B cell (primary cell): ENCODE results near the gene DAPP1. TPM values are rescaled to one million over a fixed set of nuclear protein-coding genes. Genes with fewer than 3 reads are reported as not detected.

Source experiments
- ATAC-seq: fragments of 200-7000 bp; cut with Tn5 transposase; one replicate; pipeline ENCODE4 v1.10.0; 2021; ENCODE audit warnings: low read depth, mild to moderate bottlenecking, moderate number of reproducible peaks, moderate library complexity
- CTCF ChIA-PET: fragments of 350-600 bp; sonication (Branson Sonifier 250); formaldehyde crosslinking; loops from one replicate; lab custom pipeline; 2021; ENCODE audit warnings: antibody characterized with exemption, inconsistent platforms; lab: Charles Lee
- POLR2A ChIA-PET: fragments of 350-600 bp; sonication (Branson Sonifier 250); formaldehyde crosslinking; loops from one replicate; lab custom pipeline; 2021; ENCODE audit warnings: antibody characterized with exemption; lab: Charles Lee
- DNase-seq: peaks from one replicate; pipeline ENCODE4 v3.0.0; 2013
- H2AFZ ChIP-seq: 2 replicates; pipeline ENCODE4 v1.6.1; 2012; ENCODE audit warnings: mild to moderate bottlenecking, low read depth, low read length; ENCODE audit not compliant: insufficient read depth, poor library complexity, severe bottlenecking
- H3K27ac ChIP-seq, 2 donors: 1 replicate in 1 of 2; 2 replicates in 1 of 2; pipeline ENCODE4 v1.5.1; 2012 to 2013; ENCODE audit warnings: low read length in 2 of 2, mild to moderate bottlenecking in 2 of 2, moderate library complexity in 1 of 2
- H3K27me3 ChIP-seq, 4 experiments: fragments of 200-600 bp in 1 of 4; sonication (generic) in 1 of 4; replicated peaks in 1 of 4; 1 replicate in 2 of 4; 2 replicates in 2 of 4; pipeline versions ENCODE4 v1.6.1 to v1.7.0; 2013 to 2016; ENCODE audit warnings: low read length in 3 of 4, mild to moderate bottlenecking in 2 of 4, mixed read lengths in 1 of 4, moderate library complexity in 1 of 4; ENCODE audit not compliant: insufficient read depth in 4 of 4, control insufficient read depth in 3 of 4; ENCODE audit errors: control extremely low read depth in 1 of 4
- H3K36me3 ChIP-seq, 2 experiments: replicated peaks in 1 of 2; 1 replicate in 1 of 2; 2 replicates in 1 of 2; pipeline versions ENCODE4 v1.6.1 to v1.7.1; 2013; ENCODE audit warnings: low read length in 1 of 2; ENCODE audit not compliant: insufficient read depth in 2 of 2, control insufficient read depth in 1 of 2; ENCODE audit errors: control extremely low read depth in 1 of 2, extremely low read depth in 1 of 2
- H3K4me1 ChIP-seq, 2 donors: fragments of 200-600 bp in 1 of 2; sonication (generic) in 1 of 2; 1 replicate in 1 of 2; 2 replicates in 1 of 2; pipeline versions ENCODE4 v1.5.1 to v1.6.1; 2013 to 2017; ENCODE audit warnings: low read length in 2 of 2; ENCODE audit not compliant: control insufficient read depth in 2 of 2, insufficient read depth in 2 of 2
- H3K4me2 ChIP-seq: replicated peaks from 2 replicates; pipeline ENCODE3; 2012; ENCODE audit warnings: mild to moderate bottlenecking, low read depth, low read length; ENCODE audit not compliant: poor library complexity, severe bottlenecking
- H3K4me3 ChIP-seq, 5 experiments: fragments of 200-600 bp in 1 of 5; sonication (generic) in 1 of 5; 1 replicate in 3 of 5; 2 replicates in 2 of 5; pipeline versions ENCODE4 v1.5.1 to v1.7.0; 2011 to 2016; ENCODE audit warnings: low read length in 4 of 5, mild to moderate bottlenecking in 4 of 5, low read depth in 2 of 5, control low read depth in 1 of 5, moderate library complexity in 1 of 5; ENCODE audit not compliant: insufficient read depth in 1 of 5; ENCODE audit errors: control extremely low read depth in 1 of 5, extremely low read depth in 1 of 5
- H3K79me2 ChIP-seq: fragments of 200-600 bp; sonication (generic); one replicate; pipeline ENCODE4 v1.6.0; 2016; ENCODE audit warnings: low read length; ENCODE audit not compliant: control insufficient read depth, insufficient read depth
- H3K9ac ChIP-seq: fragments of 200-600 bp; sonication (generic); 2 replicates; pipeline ENCODE4 v1.6.1; 2017; ENCODE audit warnings: mild to moderate bottlenecking, low read length, moderate library complexity
- H3K9me3 ChIP-seq, 3 donors: one replicate each; pipeline versions ENCODE4 v1.6.1 to v1.7.1; 2013; ENCODE audit warnings: low read length in 2 of 3; ENCODE audit not compliant: control insufficient read depth in 2 of 3, insufficient read depth in 1 of 3; ENCODE audit errors: control extremely low read depth in 1 of 3
- H4K20me1 ChIP-seq: 2 replicates; pipeline ENCODE4 v1.6.0; 2012; ENCODE audit warnings: mild to moderate bottlenecking, low read length; ENCODE audit not compliant: insufficient read depth, control insufficient read depth, poor library complexity, severe bottlenecking
- H3K27ac Mint-ChIP-seq: one replicate; pipeline ENCODE4 v1.8.0; 2021; ENCODE audit warnings: mixed read lengths
- H3K27me3 Mint-ChIP-seq: one replicate; pipeline ENCODE4 v1.8.0; 2021; ENCODE audit warnings: mixed read lengths
- H3K4me1 Mint-ChIP-seq: one replicate; pipeline ENCODE4 v1.8.0; 2021; ENCODE audit warnings: mixed read lengths
- H3K4me3 Mint-ChIP-seq: one replicate; pipeline ENCODE4 v1.8.0; 2021; ENCODE audit warnings: mixed read lengths
- H3K9me3 Mint-ChIP-seq: one replicate; pipeline ENCODE4 v1.8.0; 2022; ENCODE audit warnings: mixed read lengths; ENCODE audit not compliant: insufficient read depth
- CTCF ChIP-seq: fragments of 200-600 bp; IDR thresholded peaks from one replicate; pipeline ENCODE4 v1.8.0; 2022; ENCODE audit warnings: antibody characterized with exemption, mild to moderate bottlenecking
- EZH2 ChIP-seq: IDR thresholded peaks from 2 replicates; pipeline ENCODE4 v1.6.1; 2012; ENCODE audit warnings: borderline replicate concordance, low read depth, mild to moderate bottlenecking, moderate library complexity, low read length; ENCODE audit not compliant: insufficient read depth, poor library complexity, severe bottlenecking
- WGBS: methylation state at CpG from one replicate; pipeline ENCODE4 v1.1.5; 2013; ENCODE audit warnings: missing lambda C conversion rate; ENCODE audit not compliant: insufficient coverage; 5-methylcytosine and 5-hydroxymethylcytosine counted together
- intact Hi-C: fragments of 100-400 bp; cut with micrococcal nuclease; formaldehyde crosslinking; loops from one replicate; pipeline ENCODE4 v1.10.0; 2022
- polyA plus RNA-seq: library from polyadenylated mRNA; depleted of rRNA; stranded (reverse); fragments of >200 nt; gene quantifications from 2 replicates; pipeline ENCODE4 v1.2.3, GENCODE V29; 2012
- total RNA-seq, 2 donors: library from RNA; stranded (reverse); fragments of 120-200 nt in 1 of 2; gene quantifications; 1 replicate in 1 of 2; 2 replicates in 1 of 2; pipeline versions ENCODE4 v1.2.3 to v1.2.4, GENCODE V29; 2013 to 2022

Gene DAPP1
- total and polyA plus RNA-seq, 2 donors (not counting 1 experiment from before 2014, with no cell fraction given) = 82.5 to 166 TPM

DNA sequence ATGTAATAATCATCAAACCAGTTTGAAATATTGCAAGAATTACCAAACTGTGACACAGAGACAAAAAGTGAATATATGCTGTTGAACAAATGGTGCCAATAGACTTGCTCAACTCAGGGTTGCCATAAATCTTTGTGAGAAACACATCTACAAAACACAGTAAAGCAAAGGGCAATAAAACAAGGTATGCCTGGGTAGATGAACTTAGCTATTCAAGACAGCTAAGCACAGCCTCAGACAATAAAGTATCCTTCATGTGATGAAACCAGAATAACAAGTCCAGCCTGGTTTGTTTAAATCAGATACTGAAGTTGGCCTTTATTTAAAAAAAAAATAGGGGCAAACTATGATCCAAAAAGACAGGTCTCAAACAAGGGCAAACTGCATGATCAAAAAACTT lies 58.4 kb downstream of the DAPP1 start:
- peak overlapping the region; percentile 58 for H3K27ac Mint-ChIP-seq
- ATAC-seq (no peak), DNase-seq (no peak)
- H2AFZ ChIP-seq = no peak overlapping the region
- H3K27ac ChIP-seq = peak overlapping the region in 1 of 2 donors; percentile 10
- H3K27me3 Mint-ChIP-seq = no peaks in the 10 kb centered on the region
- H3K79me2 ChIP-seq = no peaks in the 10 kb centered on the region
- H3K9me3 ChIP-seq = no peaks in the 10 kb centered on the region
- no peak overlapping the region for H3K4me2 ChIP-seq
- peaks cover 5 to 43% of the 10 kb centered on the region in 2 experiments for H3K36me3 ChIP-seq
- ChIA-PET POLR2A (interaction anchor here (0.7 kb wide), 1 partner anchor 69 kb away, joined by 3 read pairs; no protein-coding TSS in a partner anchor), CTCF (no interaction called here)
- H3K9ac ChIP-seq = no peak overlapping the region
- intact Hi-C loops = no loop called here
- H3K4me3 Mint-ChIP-seq = no peak overlapping the region
- H3K27me3 ChIP-seq = no peaks in the 10 kb centered on the region
- no peaks in the 10 kb centered on the region for H3K9me3 Mint-ChIP-seq
- peaks cover 5% of the 10 kb centered on the region for H3K4me1 Mint-ChIP-seq
- no peaks in the 10 kb centered on the region for H3K4me1 ChIP-seq
- TF ChIP-seq CTCF (no peak), EZH2 (no peak)
- no peak overlapping the region for H3K4me3 ChIP-seq
- no peaks in the 10 kb centered on the region for H4K20me1 ChIP-seq

GRCh38 chr4:99876946-99877345 lies 60.3 kb downstream of the DAPP1 start:
- Histone ChIP-seq H3K4me3 (no peak overlapping the region), H3K27ac (no peak overlapping the region), H3K36me3 (peaks cover 7 to 46% of the 10 kb centered on the region in 2 experiments), H3K9ac (no peak overlapping the region), H4K20me1 (no peaks in the 10 kb centered on the region), H2AFZ (no peak overlapping the region), H3K4me1 (no peaks in the 10 kb centered on the region), H3K9me3 (no peaks in the 10 kb centered on the region), H3K27me3 (no peaks in the 10 kb centered on the region), H3K79me2 (no peaks in the 10 kb centered on the region), H3K4me2 (no peak overlapping the region)
- no CpG with 5 or more reads among the region's 3 CpGs for WGBS
- ChIA-PET POLR2A (no interaction called here), CTCF (interaction anchor here (1.3 kb wide), 1 partner anchor 17 kb away, joined by 3 read pairs; no protein-coding TSS in a partner anchor)
- H3K27me3 Mint-ChIP-seq = no peaks in the 10 kb centered on the region
- H3K4me3 Mint-ChIP-seq = no peak overlapping the region
- TF ChIP-seq CTCF (no peak), EZH2 (no peak)
- peaks cover 5% of the 10 kb centered on the region for H3K4me1 Mint-ChIP-seq
- H3K27ac Mint-ChIP-seq = no peak overlapping the region
- ATAC-seq (no peak), DNase-seq (no peak)
- intact Hi-C loops = no loop called here
- H3K9me3 Mint-ChIP-seq = no peaks in the 10 kb centered on the region
